ENCODE measurements around the gene RBCK1. TPM values are rescaled to one million over a fixed set of nuclear protein-coding genes. Genes with fewer than 3 reads are reported as not detected.

Gene RBCK1
- total and polyA plus RNA-seq, 2 experiments from 2014 or later: 72.3 to 129 TPM

DNA sequence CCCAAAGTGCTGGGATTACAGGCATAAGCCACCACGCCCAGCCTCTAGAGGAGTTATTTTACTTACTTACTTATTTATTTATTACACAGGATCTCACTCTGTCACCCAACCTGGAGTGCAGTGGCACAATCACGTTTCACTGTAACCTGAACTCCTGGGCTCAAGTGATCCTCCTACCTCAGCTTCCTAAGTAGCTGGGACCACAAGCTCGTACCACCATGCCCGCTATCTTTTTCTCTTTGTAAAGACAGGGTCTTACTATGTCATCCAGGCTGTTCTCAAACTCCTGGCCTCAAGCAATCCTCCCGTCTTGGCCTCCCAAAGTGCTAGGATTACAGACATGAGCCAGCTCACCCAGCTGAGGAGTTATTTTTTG lies 29.1 kb upstream of the RBCK1 start:
- Histone ChIP-seq H3K4me3 (no peak overlapping the region), H3K4me2 (ENCODE audit: unreplicated experiment) (no peak overlapping the region), H3K9me3 (ENCODE audit: low read depth) (no peaks in the 10 kb centered on the region), H3K27ac (no peak overlapping the region), H3K79me2 (ENCODE audit: insufficient read depth) (peaks cover 24% of the 10 kb centered on the region), H3F3A (ENCODE audit: insufficient read depth) (peaks cover 17% of the 10 kb centered on the region), H3K9me2 (ENCODE audit: insufficient read depth) (no peaks in the 10 kb centered on the region), H3K27me3 (replicated peaks; ENCODE audit: insufficient read depth) (no peaks in the 10 kb centered on the region), H2AFZ (no peak overlapping the region), H3K4me1 (ENCODE audit: insufficient read depth) (no peaks in the 10 kb centered on the region), H3K36me3 (ENCODE audit: low read depth) (no peaks in the 10 kb centered on the region), H3K9ac (no peak overlapping the region), H4K20me1 (ENCODE audit: insufficient read depth) (peaks cover under 1% of the 10 kb centered on the region; the same call in 1 of the 2 replicates)
- TF ChIP-seq EZH2phosphoT487 (IDR thresholded peaks at IDR 0.05; ENCODE audit: insufficient read depth, low read depth) (no peak), EZH2 (IDR thresholded peaks at IDR 0.05; ENCODE audit: insufficient read depth, poor library complexity, severe bottlenecking) (no peak)
- in situ Hi-C loops (cut with MboI): no loop called here
- whole genome bisulfite sequencing, 2 experiments (ENCODE audit: low coverage in 1 of 2, low lambda C conversion rate in 2 of 2, missing lambda C conversion rate in 2 of 2): 55 to 58% methylated on average over 5 of the region's 5 CpGs
- no peak for DNase-seq

DNA sequence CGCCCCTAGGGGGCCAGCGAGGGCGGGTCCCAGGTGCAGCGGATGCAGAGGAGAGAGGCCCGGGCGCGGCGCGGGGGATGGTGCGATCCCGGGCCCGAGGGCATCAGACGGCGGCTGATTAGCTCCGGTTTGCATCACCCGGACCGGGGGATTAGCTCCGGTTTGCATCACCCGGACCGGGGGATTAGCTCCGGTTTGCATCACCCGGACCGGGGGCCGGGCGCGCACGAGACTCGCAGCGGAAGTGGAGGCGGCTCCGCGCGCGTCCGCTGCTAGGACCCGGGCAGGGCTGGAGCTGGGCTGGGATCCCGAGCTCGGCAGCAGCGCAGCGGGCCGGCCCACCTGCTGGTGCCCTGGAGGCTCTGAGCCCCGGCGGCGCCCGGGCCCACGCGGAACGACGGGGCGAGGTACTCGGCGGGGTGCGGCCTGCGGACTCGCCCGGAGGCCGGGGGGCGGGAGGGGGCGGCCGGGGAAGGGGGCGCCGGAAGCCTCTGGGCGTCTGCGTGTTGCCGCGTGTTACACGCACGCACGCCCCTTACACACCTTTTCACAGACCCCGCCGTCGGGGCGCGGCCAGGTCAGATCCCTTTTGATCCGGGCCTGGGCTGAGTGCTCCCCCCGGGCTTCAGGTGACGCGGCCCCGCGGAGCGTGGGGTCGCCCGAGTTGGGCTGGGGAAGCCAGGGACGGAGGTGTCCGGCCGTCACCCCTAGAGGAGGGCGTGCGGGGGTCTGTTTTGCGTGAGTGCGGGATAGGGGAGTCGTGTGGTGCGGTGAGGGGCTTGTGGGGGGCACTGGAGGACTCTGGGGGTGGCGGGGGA lies 27.1 kb upstream of the RBCK1 start:
- in situ Hi-C loops (cut with MboI): no loop called here

DNA sequence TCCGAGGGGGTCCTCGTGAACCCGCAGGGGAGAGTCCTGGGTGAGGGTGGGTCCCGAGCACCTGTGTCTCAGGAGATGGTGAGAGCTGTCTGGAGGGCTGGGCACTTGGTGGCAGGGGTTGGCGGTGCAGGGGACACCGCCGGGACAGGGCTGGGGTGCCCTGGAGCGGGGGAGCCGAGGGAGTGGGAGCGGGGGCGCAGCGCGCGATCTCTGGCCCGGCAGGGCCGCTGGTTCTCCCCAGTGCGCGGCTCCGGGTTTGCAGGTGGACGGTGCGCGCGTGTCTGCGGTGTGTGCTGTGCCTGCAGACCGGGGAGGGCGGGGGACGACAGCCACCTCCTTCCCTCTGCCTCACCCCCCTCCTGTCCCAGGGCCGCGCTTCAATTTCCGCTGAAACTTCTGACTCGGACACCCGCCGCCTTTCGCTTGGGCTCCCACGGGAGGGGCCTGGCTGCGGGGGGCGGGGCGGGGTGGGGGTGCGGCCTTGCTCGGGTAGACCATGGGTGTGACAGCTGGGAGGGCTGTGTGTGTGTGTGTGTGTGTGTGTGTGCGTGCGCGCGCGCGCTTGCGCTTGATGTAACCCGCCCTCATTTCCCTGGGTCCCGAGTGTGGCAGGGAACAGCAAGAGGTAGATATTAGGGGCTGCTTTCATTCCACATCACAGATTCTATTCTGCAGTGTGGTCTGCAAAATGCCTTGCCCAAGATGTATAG lies 26.4 kb upstream of the RBCK1 start:
- in situ Hi-C loops (cut with MboI): no loop called here
- H3K4me2 ChIP-seq (ENCODE audit: unreplicated experiment): peak overlapping the region; percentile 70
- H3K79me2 ChIP-seq (ENCODE audit: insufficient read depth): peaks cover 52% of the 10 kb centered on the region
- H4K20me1 ChIP-seq (ENCODE audit: insufficient read depth): peaks cover 4% of the 10 kb centered on the region; the same call in 1 of the 2 replicates
- TF ChIP-seq EZH2phosphoT487 (IDR thresholded peaks at IDR 0.05; ENCODE audit: insufficient read depth, low read depth): no peak
- TF ChIP-seq EZH2 (IDR thresholded peaks at IDR 0.05; ENCODE audit: insufficient read depth, poor library complexity, severe bottlenecking): no peak
- H3K36me3 ChIP-seq (ENCODE audit: low read depth): peaks cover 9% of the 10 kb centered on the region; the same call in 1 of the 2 replicates
- peaks cover 17% of the 10 kb centered on the region for H3F3A ChIP-seq (ENCODE audit: insufficient read depth)
- H3K9me3 ChIP-seq (ENCODE audit: low read depth): no peaks in the 10 kb centered on the region
- no peaks in the 10 kb centered on the region for H3K27me3 ChIP-seq (replicated peaks; ENCODE audit: insufficient read depth)
- peak overlapping the region; percentile 92 for H2AFZ ChIP-seq
- H3K27ac ChIP-seq: peak overlapping the region; percentile 72
- no peaks in the 10 kb centered on the region for H3K9me2 ChIP-seq (ENCODE audit: insufficient read depth)
- H3K9ac ChIP-seq: peak overlapping the region; percentile 91
- no peaks in the 10 kb centered on the region for H3K4me1 ChIP-seq (ENCODE audit: insufficient read depth)
- DNase-seq: peak; percentile 82
- WGBS, 2 experiments (ENCODE audit: low coverage in 1 of 2, low lambda C conversion rate in 2 of 2, missing lambda C conversion rate in 2 of 2): 10 to 12% methylated on average over 22 to 25 of the region's 49 CpGs
- H3K4me3 ChIP-seq: peak overlapping the region; percentile 86

More for the DNA sequence above, 27.1 kb upstream of the RBCK1 start:
- H3K9me3 ChIP-seq (ENCODE audit: low read depth): no peaks in the 10 kb centered on the region
- no peaks in the 10 kb centered on the region for H3K27me3 ChIP-seq (replicated peaks; ENCODE audit: insufficient read depth)
- peak overlapping the region; percentile 70 for H3K4me2 ChIP-seq (ENCODE audit: unreplicated experiment)
- H3K4me1 ChIP-seq (ENCODE audit: insufficient read depth): no peaks in the 10 kb centered on the region
- WGBS, 2 experiments (ENCODE audit: low coverage in 1 of 2, low lambda C conversion rate in 2 of 2, missing lambda C conversion rate in 2 of 2): 2 to 3% methylated on average over 63 to 75 of the region's 93 CpGs
- peaks cover 44% of the 10 kb centered on the region for H3K79me2 ChIP-seq (ENCODE audit: insufficient read depth)
- H3K9me2 ChIP-seq (ENCODE audit: insufficient read depth): no peaks in the 10 kb centered on the region
- peak; percentile 79 for DNase-seq
- TF ChIP-seq EZH2 (IDR thresholded peaks at IDR 0.05; ENCODE audit: insufficient read depth, poor library complexity, severe bottlenecking) (no peak), EZH2phosphoT487 (IDR thresholded peaks at IDR 0.05; ENCODE audit: insufficient read depth, low read depth) (no peak)
- peak overlapping the region; percentile 72 for H3K27ac ChIP-seq
- H2AFZ ChIP-seq: peak overlapping the region; percentile 92
- H3F3A ChIP-seq (ENCODE audit: insufficient read depth): peaks cover 17% of the 10 kb centered on the region
- H4K20me1 ChIP-seq (ENCODE audit: insufficient read depth): peaks cover 4% of the 10 kb centered on the region; the same call in 1 of the 2 replicates
- H3K4me3 ChIP-seq: peak overlapping the region; percentile 86
- H3K36me3 ChIP-seq (ENCODE audit: low read depth): 0 out of 2 replicates have a peak, but pooled peaks cover 5% of the 10 kb centered on the region
- H3K9ac ChIP-seq: peak overlapping the region; percentile 91

DNA sequence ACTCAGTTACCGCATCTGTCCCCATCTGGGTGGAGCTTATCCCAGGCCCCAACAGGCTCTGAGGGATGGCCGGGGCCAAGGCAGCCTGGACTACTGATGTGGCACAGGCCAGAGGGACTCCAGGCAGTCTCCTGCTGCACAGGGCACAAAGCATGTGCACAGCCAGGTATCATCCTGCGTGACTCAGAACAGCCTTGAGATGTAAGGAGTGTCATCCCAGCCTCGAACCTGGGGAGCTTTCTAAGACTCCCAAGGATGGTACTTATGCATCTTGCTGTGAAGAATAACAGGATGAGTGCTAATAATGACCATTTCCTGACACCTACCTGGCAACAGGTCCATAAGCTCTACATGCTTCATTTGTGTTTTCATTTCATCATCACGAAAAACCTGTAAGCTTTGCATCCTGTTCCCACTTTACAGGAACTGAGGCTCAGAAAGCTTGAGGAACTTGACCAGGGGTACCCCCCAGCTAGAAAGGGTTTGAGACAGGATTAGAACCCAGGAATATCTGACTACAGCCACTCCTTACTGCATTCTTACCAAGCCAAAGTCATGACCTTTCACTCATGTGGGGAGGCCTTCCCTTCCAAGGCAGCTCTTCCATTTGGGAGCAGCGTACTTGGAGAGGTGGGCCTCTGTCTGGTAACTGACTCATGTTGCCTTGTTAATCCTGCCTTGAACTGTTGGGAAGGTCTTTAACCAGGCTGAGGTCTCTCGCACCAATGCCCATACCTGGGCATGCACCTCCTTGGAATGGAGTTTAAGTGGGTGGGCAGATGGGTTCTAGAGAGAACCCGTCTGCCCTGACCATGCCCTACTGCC lies 25.6 kb upstream of the RBCK1 start:
- Histone ChIP-seq H3K9me2 (ENCODE audit: insufficient read depth) (no peaks in the 10 kb centered on the region), H2AFZ (no peak overlapping the region), H3K9ac (peak overlapping the region; percentile 91), H3K79me2 (ENCODE audit: insufficient read depth) (peaks cover 60% of the 10 kb centered on the region), H3K27me3 (replicated peaks; ENCODE audit: insufficient read depth) (no peaks in the 10 kb centered on the region), H3F3A (ENCODE audit: insufficient read depth) (peaks cover 17% of the 10 kb centered on the region), H3K27ac (peak overlapping the region; percentile 36; the same call in 1 of the 2 replicates), H3K4me2 (ENCODE audit: unreplicated experiment) (peak overlapping the region; percentile 62), H3K36me3 (ENCODE audit: low read depth) (peaks cover 12% of the 10 kb centered on the region; the same call in 1 of the 2 replicates), H3K4me3 (peak overlapping the region; percentile 86), H4K20me1 (ENCODE audit: insufficient read depth) (peaks cover 4% of the 10 kb centered on the region; the same call in 1 of the 2 replicates), H3K4me1 (ENCODE audit: insufficient read depth) (no peaks in the 10 kb centered on the region), H3K9me3 (ENCODE audit: low read depth) (no peaks in the 10 kb centered on the region)
- in situ Hi-C loops (cut with MboI): no loop called here
- WGBS, 2 experiments (ENCODE audit: low coverage in 1 of 2, low lambda C conversion rate in 2 of 2, missing lambda C conversion rate in 2 of 2): 73 to 77% methylated on average over 8 of the region's 8 CpGs
- no peak for TF ChIP-seq EZH2 (IDR thresholded peaks at IDR 0.05; ENCODE audit: insufficient read depth, poor library complexity, severe bottlenecking)
- no peak for TF ChIP-seq EZH2phosphoT487 (IDR thresholded peaks at IDR 0.05; ENCODE audit: insufficient read depth, low read depth)
- no peak for DNase-seq

Measured in GM23248 (cell line).